NCI-H1105 (cell line): ENCODE data around the gene TOMM40.

Experiments used
- DNase-seq: peaks from one replicate; lab custom pipeline; 2025; lab: John Stamatoyannopoulos, UW

TOMM40 gene

GRCh38 chr19:44927746-44928145 lies 36.7 kb downstream of the TOMM40 start:
- no peak for DNase-seq

- DNase-seq: no peak
Observed at GRCh38 chr19:44930088-44930487, 39.0 kb downstream of the TOMM40 start.

DNA sequence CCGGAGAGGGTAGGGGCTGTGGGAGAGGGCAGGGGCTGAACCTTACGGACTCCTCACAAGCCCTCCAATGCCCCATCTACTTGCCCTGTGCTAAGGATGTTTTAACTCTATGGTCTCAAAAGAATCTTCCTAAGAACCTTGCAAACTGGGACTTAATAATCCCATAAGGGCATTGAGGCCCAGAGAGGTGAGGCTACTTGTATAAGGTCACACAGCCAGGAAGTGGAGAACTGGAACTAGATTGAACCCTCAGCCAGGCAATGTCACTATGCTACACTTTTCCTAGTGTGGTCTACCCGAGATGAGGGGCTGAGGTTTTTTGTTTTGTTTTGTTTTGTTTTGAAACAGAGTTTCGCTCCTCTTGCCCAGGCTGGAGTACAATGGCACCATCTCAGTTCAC lies 40.5 kb downstream of the TOMM40 start:
- DNase-seq: no peak

DNA sequence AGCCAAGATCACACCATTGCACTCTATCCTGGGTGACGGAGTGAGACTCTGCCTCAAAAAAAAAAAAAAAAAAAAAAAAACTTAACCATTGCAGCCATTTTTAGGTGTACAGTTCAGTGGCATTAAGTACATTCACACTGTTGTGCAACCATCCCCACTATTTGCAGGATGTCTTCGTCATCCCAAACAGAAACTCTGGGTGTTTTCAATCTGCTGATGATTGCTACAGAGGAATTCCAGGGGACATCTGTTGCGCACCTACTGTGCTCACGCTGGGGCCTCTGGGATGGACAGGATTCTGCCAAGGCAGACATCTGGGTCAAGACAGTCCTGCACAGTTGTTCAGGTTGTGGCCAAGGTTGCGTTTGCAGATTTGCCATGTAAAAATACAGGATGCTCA lies 48.6 kb downstream of the TOMM40 start:
- no peak for DNase-seq

DNA sequence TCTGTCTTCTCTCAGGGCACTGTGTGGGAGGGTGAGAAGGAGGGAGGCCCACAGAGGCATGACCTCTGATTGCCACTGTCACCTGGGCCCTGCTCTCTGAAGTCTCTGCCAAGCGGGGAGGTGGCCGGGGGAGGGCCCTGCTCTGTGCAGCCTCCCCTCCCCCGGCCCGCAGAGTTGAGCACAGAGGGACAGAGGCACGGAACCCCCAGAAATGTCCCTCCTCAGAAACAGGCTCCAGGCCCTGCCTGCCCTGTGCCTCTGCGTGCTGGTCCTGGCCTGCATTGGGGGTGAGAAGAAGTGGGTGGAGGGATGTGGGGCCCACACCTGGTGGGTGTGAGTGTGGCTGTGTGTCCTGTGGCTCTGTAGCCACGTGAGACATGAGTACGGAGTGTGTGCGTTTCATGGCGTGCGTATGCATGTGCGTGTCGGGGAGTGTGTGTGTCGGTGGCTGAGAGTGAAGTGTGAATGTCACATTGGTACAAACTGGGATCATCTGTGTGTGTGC lies 51.1 kb downstream of the TOMM40 start, which contains the start of gene APOC4:
TSS of gene APOC4 (plus strand) at position 171 of the 505 bp plus-strand sequence. CDS start at position 212, 41 bp downstream.
- DNase-seq: no peak

GRCh38 chr19:44943801-44944249 lies 52.8 kb downstream of the TOMM40 start:
- DNase-seq: no peak

DNA sequence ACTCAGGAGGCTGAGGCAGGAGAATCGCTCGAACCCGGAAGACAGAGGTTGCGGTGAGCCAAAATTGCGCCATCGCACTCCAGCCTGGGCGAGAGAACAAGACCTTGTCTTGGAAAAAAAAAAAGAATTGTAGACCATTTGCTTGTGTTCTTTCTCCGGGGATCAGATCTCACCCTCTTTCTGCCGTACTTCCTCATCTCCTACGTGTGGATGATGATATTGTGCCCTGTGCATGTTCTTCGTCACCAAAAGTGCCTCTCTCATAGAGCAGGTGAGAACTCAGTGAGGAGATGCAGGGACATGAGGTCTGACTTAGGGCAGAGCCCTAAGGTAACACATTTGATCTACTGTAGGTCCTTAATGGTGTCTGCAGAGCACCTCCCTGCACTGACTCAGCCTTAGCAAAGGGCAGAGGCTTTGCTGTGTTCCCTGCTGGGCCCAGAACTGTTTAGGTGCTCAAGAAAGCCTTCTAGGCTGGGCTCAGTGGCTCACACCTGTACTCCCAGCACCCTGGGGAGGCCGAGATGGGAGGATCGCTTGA lies 56.1 kb downstream of the TOMM40 start:
- DNase-seq: no peak

DNA sequence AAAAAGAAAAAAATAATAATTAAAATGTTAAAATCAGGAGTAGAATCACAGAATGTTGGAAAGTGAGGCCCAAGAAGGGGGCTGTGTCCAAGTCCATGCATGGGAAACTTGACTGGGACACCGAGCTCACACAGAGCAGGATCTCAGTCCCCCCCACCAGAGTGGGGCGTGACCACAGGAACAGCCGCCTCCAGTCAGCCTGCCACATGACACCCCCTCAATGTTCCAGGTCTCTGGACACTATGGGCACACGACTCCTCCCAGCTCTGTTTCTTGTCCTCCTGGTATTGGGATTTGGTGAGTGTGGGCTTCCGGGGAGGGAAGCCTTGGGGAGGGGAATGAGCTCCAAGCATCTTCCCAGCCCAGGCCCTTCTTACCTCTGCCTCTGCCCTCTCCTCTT lies 57.2 kb downstream of the TOMM40 start:
- DNase-seq: no peak

GRCh38 chr19:44948763-44949374 lies 57.8 kb downstream of the TOMM40 start:
- no peak for DNase-seq

GRCh38 chr19:44949550-44949949 lies 58.5 kb downstream of the TOMM40 start:
- DNase-seq: no peak

DNA sequence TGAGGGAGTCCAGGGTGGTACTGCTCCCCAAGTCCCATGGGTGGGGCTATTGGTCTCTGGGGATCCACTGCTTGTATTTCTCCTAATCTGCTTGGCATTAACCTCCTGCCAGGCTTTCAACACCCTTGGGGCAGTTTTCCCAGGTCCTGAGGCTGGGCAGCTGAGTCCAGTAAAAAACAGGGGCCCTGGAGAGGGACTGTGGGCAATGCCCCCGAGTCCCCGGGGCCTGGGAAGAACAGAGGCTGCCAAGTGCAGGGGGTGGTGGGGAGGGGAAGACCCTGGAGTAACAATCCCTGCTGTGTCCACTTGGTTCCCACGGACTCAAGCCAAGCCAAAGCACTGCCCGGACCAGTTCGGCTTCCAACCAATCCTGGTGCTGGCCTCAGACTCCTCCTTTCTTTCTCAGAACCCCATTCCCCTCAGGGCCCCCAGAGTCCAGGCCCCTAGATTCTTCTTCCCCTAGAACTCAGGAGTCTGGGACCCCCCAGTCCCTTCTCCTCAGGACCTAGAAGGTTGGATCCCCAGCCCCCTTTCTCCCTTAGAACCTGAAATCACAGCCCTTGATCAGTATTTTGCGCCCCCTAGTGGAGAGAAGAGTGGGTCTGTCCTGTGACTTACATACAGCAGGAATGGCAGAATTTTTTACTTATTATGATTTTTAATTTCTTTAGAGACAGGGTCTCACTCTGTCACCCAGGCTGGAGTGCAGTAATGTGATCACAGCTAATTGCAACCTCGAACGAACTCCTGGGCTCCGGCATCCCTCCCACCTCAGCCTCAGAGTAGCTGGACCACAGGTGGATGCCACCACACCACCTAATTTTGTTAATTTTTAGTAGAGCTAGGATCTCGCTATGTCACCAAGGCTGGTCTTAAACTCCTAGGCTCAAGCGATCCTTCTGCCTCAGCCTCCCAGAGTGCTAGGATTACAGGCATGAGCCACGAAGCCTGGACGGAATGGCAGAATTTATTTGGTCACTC lies 60.4 kb downstream of the TOMM40 start:
- peak; percentile 68 for DNase-seq
